Measurements from ENCODE around the gene EPS8.

DNA sequence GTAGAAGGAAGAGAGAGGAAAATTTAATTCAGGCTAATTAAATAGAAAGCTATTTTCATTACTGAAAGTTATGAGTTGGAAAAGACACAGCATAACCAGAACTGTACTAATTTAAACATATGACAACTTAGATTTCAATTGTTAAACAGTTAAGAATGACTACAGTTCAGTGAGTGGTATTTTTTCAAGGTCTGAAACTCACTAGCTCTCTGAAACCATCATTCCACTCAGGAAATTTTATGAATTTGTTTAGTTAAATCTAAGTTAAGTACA lies 62.4 kb downstream of the EPS8 start:
- no peak for TF ChIP-seq GATA2 (IDR thresholded peaks at IDR 0.05; ENCODE audit: low read depth, low read length)
- no peak for TF ChIP-seq GATA3 (IDR thresholded peaks at IDR 0.05; ENCODE audit: low read depth, low read length)

Data from SH-SY5Y (cell line).